IMR-90 (cell line): ENCODE data around the gene GRIN1. TPM values are rescaled to one million over a fixed set of nuclear protein-coding genes. Genes with fewer than 3 reads are reported as not detected.

Experiments used
- ATAC-seq: fragments of 200-7000 bp; cut with Tn5 transposase; 2 replicates; pipeline ENCODE4 v1.9.1; 2020; ENCODE audit warnings: low read depth, mild to moderate bottlenecking, moderate library complexity
- BruUV-seq: library from RNA; stranded (reverse); fragments of 400-500 nt; replicated peaks from 2 replicates; lab custom pipeline; 2021; lab: Mats Ljungman, UMichigan
- CTCF ChIA-PET: fragments of 300-600 bp; formaldehyde crosslinking; extraction: SDS; loops from one replicate; lab custom pipeline; 2021; ENCODE audit warnings: antibody characterized with exemption; lab: Yijun Ruan, JAX
- POLR2A ChIA-PET: fragments of 300-600 bp; sonication (Branson Sonifier 250); formaldehyde crosslinking; loops from one replicate; lab custom pipeline; 2022; ENCODE audit warnings: antibody characterized with exemption; ENCODE audit not compliant: unreplicated experiment; lab: Charles Lee
- DNase-seq: peaks from one replicate; pipeline ENCODE4 v3.0.0; 2013
- H2AFZ ChIP-seq: replicated peaks from 2 replicates; pipeline ENCODE3; 2013; ENCODE audit warnings: low read length, mild to moderate bottlenecking; ENCODE audit not compliant: poor library complexity
- H2AK5ac ChIP-seq: 2 replicates; pipeline ENCODE4 v1.6.1; 2013; ENCODE audit warnings: low read depth, low read length, inconsistent platforms
- H2AK9ac ChIP-seq: replicated peaks from 2 replicates; pipeline ENCODE3; 2013; ENCODE audit warnings: mild to moderate bottlenecking, low read depth, low read length, moderate library complexity; ENCODE audit not compliant: poor library complexity
- H2BK120ac ChIP-seq: 2 replicates; pipeline ENCODE4 v1.6.1; 2013; ENCODE audit warnings: low read depth, low read length, inconsistent platforms
- H2BK15ac ChIP-seq: 3 replicates; pipeline ENCODE4 v1.6.1; 2013; ENCODE audit warnings: low read depth, low read length, inconsistent platforms
- H2BK20ac ChIP-seq: 2 replicates; pipeline ENCODE4 v1.6.1; 2013; ENCODE audit warnings: low read depth, mild to moderate bottlenecking, inconsistent platforms, low read length, moderate library complexity
- H2BK5ac ChIP-seq: 2 replicates; pipeline ENCODE4 v1.6.1; 2013; ENCODE audit warnings: mild to moderate bottlenecking, low read depth, low read length, inconsistent platforms; ENCODE audit not compliant: poor library complexity, severe bottlenecking
- H3K14ac ChIP-seq: replicated peaks from 2 replicates; pipeline ENCODE4 v1.6.1; 2013; ENCODE audit warnings: low read depth, low read length, inconsistent platforms
- H3K18ac ChIP-seq: 2 replicates; pipeline ENCODE4 v1.6.1; 2013; ENCODE audit warnings: low read depth, low read length, control low read depth
- H3K23ac ChIP-seq: 2 replicates; pipeline ENCODE4 v1.6.1; 2013; ENCODE audit warnings: low read depth, low read length, inconsistent platforms
- H3K27ac ChIP-seq: 2 replicates; pipeline ENCODE4 v1.5.1; 2013; ENCODE audit warnings: mild to moderate bottlenecking, control low read depth, low read length; ENCODE audit not compliant: insufficient read depth
- H3K27me3 ChIP-seq: 2 replicates; pipeline ENCODE4 v1.6.1; 2013; ENCODE audit warnings: low read length; ENCODE audit not compliant: control insufficient read depth, insufficient read depth
- H3K36me3 ChIP-seq: 2 replicates; pipeline ENCODE4 v1.6.1; 2013; ENCODE audit warnings: low read length, mixed read lengths; ENCODE audit not compliant: control insufficient read depth, insufficient read depth
- H3K4ac ChIP-seq: 2 replicates; pipeline ENCODE4 v1.6.1; 2013; ENCODE audit warnings: low read depth, low read length, inconsistent platforms
- H3K4me1 ChIP-seq: 2 replicates; pipeline ENCODE4 v1.6.1; 2013; ENCODE audit warnings: low read length, mixed read lengths; ENCODE audit not compliant: control insufficient read depth, insufficient read depth
- H3K4me2 ChIP-seq: 2 replicates; pipeline ENCODE4 v1.6.1; 2013; ENCODE audit warnings: low read depth, mild to moderate bottlenecking, control low read depth, low read length, moderate library complexity
- H3K4me3 ChIP-seq: 2 replicates; pipeline ENCODE4 v1.5.1; 2013; ENCODE audit warnings: low read depth, mild to moderate bottlenecking, control low read depth, low read length, moderate library complexity; ENCODE audit not compliant: insufficient read depth
- H3K56ac ChIP-seq: 2 replicates; pipeline ENCODE4 v1.6.1; 2013; ENCODE audit warnings: low read length, inconsistent platforms; ENCODE audit not compliant: insufficient read depth; ENCODE audit errors: extremely low read depth
- H3K79me1 ChIP-seq, 2 experiments: 2 replicates each; pipeline ENCODE4 v1.6.1; 2013; ENCODE audit warnings: low read length in 2 of 2, inconsistent platforms in 1 of 2, low read depth in 1 of 2
- H3K9ac ChIP-seq: 2 replicates; pipeline ENCODE4 v1.6.1; 2013; ENCODE audit warnings: low read depth, low read length, control low read depth
- H3K9me1 ChIP-seq: 2 replicates; pipeline ENCODE4 v1.6.1; 2013; ENCODE audit warnings: low read length, inconsistent platforms; ENCODE audit not compliant: insufficient read depth
- H3K9me3 ChIP-seq: 2 replicates; pipeline ENCODE4 v1.6.1; 2013; ENCODE audit warnings: low read length; ENCODE audit not compliant: control insufficient read depth, insufficient read depth
- H4K20me1 ChIP-seq: 2 replicates; pipeline ENCODE4 v1.6.1; 2013; ENCODE audit warnings: low read length, inconsistent platforms; ENCODE audit not compliant: insufficient read depth
- H4K5ac ChIP-seq: 2 replicates; pipeline ENCODE4 v1.6.1; 2013; ENCODE audit warnings: mild to moderate bottlenecking, low read depth, low read length, control low read depth
- H4K8ac ChIP-seq, 2 experiments: 2 replicates each; pipeline ENCODE4 v1.6.1; 2013; ENCODE audit warnings: low read depth in 2 of 2, low read length in 2 of 2, control low read depth in 1 of 2, inconsistent platforms in 1 of 2
- H4K91ac ChIP-seq: 2 replicates; pipeline ENCODE4 v1.6.1; 2013; ENCODE audit warnings: low read depth, low read length, inconsistent platforms; ENCODE audit not compliant: insufficient read depth
- BHLHE40 ChIP-seq: fragments of 150-350 bp; IDR thresholded peaks from 2 replicates; pipeline ENCODE4 v1.6.1; 2016; ENCODE audit warnings: mild to moderate bottlenecking, low read depth, low read length
- CEBPB ChIP-seq: IDR thresholded peaks from 2 replicates; pipeline ENCODE4 v1.6.1; 2012; ENCODE audit warnings: low read depth, low read length, improper control_type of control experiment
- CHD1 ChIP-seq: IDR thresholded peaks from 2 replicates; pipeline ENCODE4 v1.6.1; 2012; ENCODE audit warnings: low read depth, low read length, improper control_type of control experiment
- FOS ChIP-seq: fragments of 150-350 bp; IDR thresholded peaks from 2 replicates; pipeline ENCODE4 v1.6.1; 2016; ENCODE audit warnings: low read depth, low read length
- MAFK ChIP-seq: IDR thresholded peaks from 2 replicates; pipeline ENCODE4 v1.6.1; 2012; ENCODE audit warnings: low read depth, low read length, improper control_type of control experiment
- MAZ ChIP-seq: IDR thresholded peaks from 2 replicates; pipeline ENCODE4 v1.6.1; 2012; ENCODE audit warnings: low read depth, mild to moderate bottlenecking, low read length, improper control_type of control experiment, moderate library complexity, borderline replicate concordance
- MXI1 ChIP-seq: IDR thresholded peaks from 2 replicates; pipeline ENCODE4 v1.6.1; 2012; ENCODE audit warnings: low read depth, mild to moderate bottlenecking, low read length, moderate library complexity, borderline replicate concordance
- NFE2L2 ChIP-seq: fragments of 150-350 bp; IDR thresholded peaks from 2 replicates; pipeline ENCODE4 v1.6.1; 2016; ENCODE audit warnings: low read depth, mild to moderate bottlenecking, low read length
- POLR2A ChIP-seq: IDR thresholded peaks from 2 replicates; pipeline ENCODE4 v1.6.1; 2012; ENCODE audit warnings: mild to moderate bottlenecking, low read depth, low read length
- RAD21 ChIP-seq: IDR thresholded peaks from 2 replicates; pipeline ENCODE4 v1.6.1; 2012; ENCODE audit warnings: low read length, improper control_type of control experiment
- RCOR1 ChIP-seq: IDR thresholded peaks from 2 replicates; pipeline ENCODE4 v1.6.1; 2012; ENCODE audit warnings: mild to moderate bottlenecking, low read length, improper control_type of control experiment; ENCODE audit not compliant: insufficient replicate concordance
- RFX5 ChIP-seq: IDR thresholded peaks from 2 replicates; pipeline ENCODE4 v1.8.0; 2012; ENCODE audit warnings: low read depth, mild to moderate bottlenecking, low read length, moderate library complexity
- SMC3 ChIP-seq: fragments of 150-350 bp; IDR thresholded peaks from 2 replicates; pipeline ENCODE4 v1.6.1; 2016; ENCODE audit warnings: low read depth, mild to moderate bottlenecking, antibody characterized with exemption, low read length, moderate library complexity
- USF2 ChIP-seq: fragments of 150-350 bp; IDR thresholded peaks from 2 replicates; pipeline ENCODE4 v1.6.1; 2017; ENCODE audit warnings: mild to moderate bottlenecking, antibody characterized with exemption, low read length, low read depth
- WGBS, 2 experiments: methylation state at CpG; one replicate each; pipeline versions ENCODE4 v1.1.5 to v1.1.7; 2013; ENCODE audit warnings: missing lambda C conversion rate in 2 of 2; ENCODE audit not compliant: insufficient read length in 1 of 2; ENCODE audit errors: extremely low coverage in 2 of 2; 5-methylcytosine and 5-hydroxymethylcytosine counted together
- dilution Hi-C: fragments of 300-500 bp; cut with HindIII; formaldehyde crosslinking; loops from one replicate; pipeline ENCODE4 v1.14.3; 2018; ENCODE audit warnings: low sequenced_read_pairs; ENCODE audit not compliant: unreplicated experiment
- in situ Hi-C: fragments of 300-500 bp; cut with MboI; formaldehyde crosslinking; loops from 3 replicates; pipeline ENCODE4 v1.14.3; 2019; ENCODE audit warnings: low sequenced_read_pairs, inconsistent platforms, mixed read lengths
- intact Hi-C: fragments of 100-400 bp; cut with micrococcal nuclease; formaldehyde crosslinking; loops from 2 replicates; pipeline ENCODE4 v1.10.0; 2022
- polyA plus RNA-seq, 3 experiments: library from polyadenylated mRNA; depleted of rRNA; stranded (reverse); fragments of >200 nt; gene quantifications; 2 replicates each; pipeline ENCODE4 v1.2.3, GENCODE V29; 2012; ENCODE audit warnings: low replicate concordance in 1 of 3
- total RNA-seq: library from RNA; depleted of rRNA; stranded (reverse); fragments of >200 nt; gene quantifications from 2 replicates; pipeline ENCODE4 v1.2.3, GENCODE V29; 2012
- TF ChIP-seq, protein P1 (sequence below): fragments of 150-350 bp; IDR thresholded peaks from 2 replicates; pipeline ENCODE4 v1.6.1; 2016; ENCODE audit warnings: low read depth, mild to moderate bottlenecking, low read length, moderate library complexity, borderline replicate concordance
- TF ChIP-seq, protein P2 (sequence below): conservative IDR thresholded peaks from 2 replicates; pipeline ENCODE4 v1.5.1; 2012; ENCODE audit warnings: mild to moderate bottlenecking, low read depth, low read length, improper control_type of control experiment

GRIN1 gene
- total and polyA plus RNA-seq, 2 of the 4 experiments (the other 2 are of a cell fraction): 0.09 TPM; not detected in 1

GRCh38 chr9:137183980-137184595 is 45.1 kb downstream of the GRIN1 start:
- intact Hi-C loops (no loop called here), dilution Hi-C loops (no loop called here), in situ Hi-C loops (no loop called here)
- no peak overlapping the region for H3K4me2 ChIP-seq
- no TSS peak for BruUV-seq
- POLR2A ChIA-PET: no interaction called here
- H2AK9ac ChIP-seq: no peak overlapping the region
- no peak for ATAC-seq
- no peaks in the 10 kb centered on the region for H3K9me3 ChIP-seq
- H4K20me1 ChIP-seq: peaks cover 6% of the 10 kb centered on the region; the same call in 1 of the 2 replicates
- H3K27me3 ChIP-seq: no peaks in the 10 kb centered on the region
- H2AFZ ChIP-seq: no peak overlapping the region
- no peak overlapping the region for H3K27ac ChIP-seq
- peaks cover 0 to 29% of the 10 kb centered on the region in 2 experiments for H3K79me1 ChIP-seq
- H3K4me1 ChIP-seq: peaks cover 7% of the 10 kb centered on the region; the same call in 1 of the 2 replicates
- DNase-seq: no peak
- no peak overlapping the region for H4K91ac ChIP-seq
- no peak overlapping the region for H3K18ac ChIP-seq
- H3K4me3 ChIP-seq: no peak overlapping the region
- no peak overlapping the region for H2AK5ac ChIP-seq
- no peak overlapping the region for H3K23ac ChIP-seq
- no peak overlapping the region for H2BK120ac ChIP-seq
- no peak overlapping the region for H2BK15ac ChIP-seq
- H3K56ac ChIP-seq: no peak overlapping the region
- H2BK5ac ChIP-seq: no peak overlapping the region
- H3K4ac ChIP-seq: no peak overlapping the region
- H4K5ac ChIP-seq: no peak overlapping the region
- TF ChIP-seq CEBPB (no peak), RAD21 (no peak), MAZ (no peak), NFE2L2 (no peak), RCOR1 (no peak), RFX5 (no peak), FOS (no peak), MXI1 (no peak), POLR2A (no peak), USF2 (no peak), SMC3 (no peak), MAFK (no peak), BHLHE40 (no peak), CHD1 (no peak)
- TF ChIP-seq, protein P1, sequence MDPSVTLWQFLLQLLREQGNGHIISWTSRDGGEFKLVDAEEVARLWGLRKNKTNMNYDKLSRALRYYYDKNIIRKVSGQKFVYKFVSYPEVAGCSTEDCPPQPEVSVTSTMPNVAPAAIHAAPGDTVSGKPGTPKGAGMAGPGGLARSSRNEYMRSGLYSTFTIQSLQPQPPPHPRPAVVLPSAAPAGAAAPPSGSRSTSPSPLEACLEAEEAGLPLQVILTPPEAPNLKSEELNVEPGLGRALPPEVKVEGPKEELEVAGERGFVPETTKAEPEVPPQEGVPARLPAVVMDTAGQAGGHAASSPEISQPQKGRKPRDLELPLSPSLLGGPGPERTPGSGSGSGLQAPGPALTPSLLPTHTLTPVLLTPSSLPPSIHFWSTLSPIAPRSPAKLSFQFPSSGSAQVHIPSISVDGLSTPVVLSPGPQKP: no peak
- TF ChIP-seq, protein P2, sequence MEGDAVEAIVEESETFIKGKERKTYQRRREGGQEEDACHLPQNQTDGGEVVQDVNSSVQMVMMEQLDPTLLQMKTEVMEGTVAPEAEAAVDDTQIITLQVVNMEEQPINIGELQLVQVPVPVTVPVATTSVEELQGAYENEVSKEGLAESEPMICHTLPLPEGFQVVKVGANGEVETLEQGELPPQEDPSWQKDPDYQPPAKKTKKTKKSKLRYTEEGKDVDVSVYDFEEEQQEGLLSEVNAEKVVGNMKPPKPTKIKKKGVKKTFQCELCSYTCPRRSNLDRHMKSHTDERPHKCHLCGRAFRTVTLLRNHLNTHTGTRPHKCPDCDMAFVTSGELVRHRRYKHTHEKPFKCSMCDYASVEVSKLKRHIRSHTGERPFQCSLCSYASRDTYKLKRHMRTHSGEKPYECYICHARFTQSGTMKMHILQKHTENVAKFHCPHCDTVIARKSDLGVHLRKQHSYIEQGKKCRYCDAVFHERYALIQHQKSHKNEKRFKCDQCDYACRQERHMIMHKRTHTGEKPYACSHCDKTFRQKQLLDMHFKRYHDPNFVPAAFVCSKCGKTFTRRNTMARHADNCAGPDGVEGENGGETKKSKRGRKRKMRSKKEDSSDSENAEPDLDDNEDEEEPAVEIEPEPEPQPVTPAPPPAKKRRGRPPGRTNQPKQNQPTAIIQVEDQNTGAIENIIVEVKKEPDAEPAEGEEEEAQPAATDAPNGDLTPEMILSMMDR: no peak
- peaks cover 66% of the 10 kb centered on the region for H3K36me3 ChIP-seq
- WGBS, 2 experiments: 95% methylated on average over 27 of the region's 27 CpGs; no CpG with 5 or more reads in 1 of the 2 experiments
- H4K8ac ChIP-seq: no peak overlapping the region
- CTCF ChIA-PET: no interaction called here
- H3K14ac ChIP-seq: no peak overlapping the region
- H2BK20ac ChIP-seq: no peak overlapping the region
- H3K9me1 ChIP-seq: 0 out of 2 replicates have a peak, but pooled peaks cover 2% of the 10 kb centered on the region
- no peak overlapping the region for H3K9ac ChIP-seq
